HG03457 (cell line): ENCODE data around the gene DGKG.

ENCODE experiments used
- ATAC-seq: cut with Tn5 transposase; IDR thresholded peaks from one replicate; pipeline ENCODE4 v1.9.1; 2021; ENCODE audit warnings: moderate number of reproducible peaks; ENCODE audit not compliant: unreplicated experiment

The DGKG gene

DNA sequence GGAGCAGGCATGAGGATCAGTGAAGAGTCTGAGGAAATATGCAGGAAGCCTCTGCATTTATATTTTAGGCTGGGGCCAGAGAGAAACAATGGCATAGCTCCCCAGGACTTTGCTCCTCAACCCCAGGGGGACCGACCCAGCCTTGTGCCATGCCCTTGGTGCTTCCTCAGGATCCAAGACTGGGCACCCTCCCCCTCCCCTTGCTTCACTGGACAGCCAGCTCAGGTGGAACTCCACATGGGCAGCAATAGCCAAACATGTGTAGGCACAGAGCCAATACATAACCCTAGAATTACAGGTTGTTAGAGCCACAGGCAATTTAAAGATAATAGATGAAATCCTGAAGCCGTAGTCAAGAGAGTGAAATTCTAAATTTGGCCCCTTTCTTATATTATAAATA is 180.1 kb downstream of the DGKG start:
- ATAC-seq, result no peak

DNA sequence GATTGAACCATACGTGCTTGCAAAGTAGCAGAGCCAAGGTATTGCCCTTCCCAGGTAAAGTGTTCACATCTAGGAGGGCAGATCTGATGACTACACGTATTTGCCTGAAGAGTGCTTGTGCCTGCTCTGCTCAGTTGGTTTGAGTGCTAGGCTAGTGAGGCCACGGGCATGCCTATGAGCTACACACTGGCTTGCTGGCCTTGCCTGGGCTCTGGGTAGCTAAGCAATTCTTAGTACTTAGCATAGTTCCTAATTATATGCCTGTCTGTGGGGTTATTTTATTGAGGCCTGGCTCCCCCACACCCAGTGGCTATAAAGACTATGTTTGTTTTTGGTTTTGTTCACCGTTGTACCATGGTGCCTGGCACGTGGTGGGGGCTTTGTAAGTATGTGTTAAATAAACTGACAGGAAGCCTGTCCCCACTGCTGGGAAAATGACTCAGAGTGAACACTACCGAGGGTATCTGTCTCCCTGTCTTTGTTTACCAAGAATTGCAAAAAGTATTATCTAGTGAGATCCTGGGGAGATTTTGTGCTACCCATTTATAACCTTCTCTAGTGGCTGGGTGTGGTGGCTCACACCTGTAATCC is 181.0 kb downstream of the DGKG start:
- no peak for ATAC-seq

DNA sequence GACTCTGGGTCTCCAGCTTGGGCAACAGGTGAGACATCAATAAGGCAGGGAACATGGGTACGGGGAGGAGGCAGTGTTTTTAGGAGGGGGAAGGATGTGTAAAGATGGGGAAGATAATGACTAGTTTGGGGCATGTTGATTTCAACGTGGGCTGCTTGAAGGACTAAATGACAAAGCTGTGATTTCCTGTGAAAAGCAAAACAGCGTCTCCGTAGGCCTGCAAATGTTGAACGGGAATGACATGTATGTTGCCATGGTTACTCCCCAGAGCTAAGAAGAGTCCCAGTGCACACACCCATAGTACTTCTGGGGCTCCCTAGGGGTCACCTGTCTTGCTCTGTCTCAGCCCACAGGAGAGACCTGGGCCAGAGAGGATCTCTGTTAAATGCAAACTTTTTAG is 181.9 kb downstream of the DGKG start:
- ATAC-seq, result no peak

DNA sequence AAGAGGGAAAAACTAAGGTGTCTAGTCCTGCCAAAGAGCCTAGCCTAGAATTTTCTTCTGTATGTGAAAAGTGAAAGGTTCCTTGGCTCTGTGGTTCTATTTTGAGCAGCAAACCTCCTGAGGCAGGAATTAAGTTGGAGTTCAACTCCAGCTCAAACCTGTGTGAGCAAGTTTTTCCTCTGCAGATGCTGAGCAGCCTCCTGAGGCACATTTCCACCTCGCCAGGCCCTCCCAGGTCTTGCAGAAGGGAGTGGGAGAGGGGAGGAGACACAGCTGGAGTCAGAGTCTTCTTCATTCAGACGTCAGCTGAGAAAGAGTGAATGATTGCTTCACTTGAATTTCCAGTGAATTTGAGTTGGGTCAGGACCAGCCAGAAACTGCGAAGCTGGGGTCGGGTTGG is 183.6 kb downstream of the DGKG start:
- ATAC-seq, result no peak

DNA sequence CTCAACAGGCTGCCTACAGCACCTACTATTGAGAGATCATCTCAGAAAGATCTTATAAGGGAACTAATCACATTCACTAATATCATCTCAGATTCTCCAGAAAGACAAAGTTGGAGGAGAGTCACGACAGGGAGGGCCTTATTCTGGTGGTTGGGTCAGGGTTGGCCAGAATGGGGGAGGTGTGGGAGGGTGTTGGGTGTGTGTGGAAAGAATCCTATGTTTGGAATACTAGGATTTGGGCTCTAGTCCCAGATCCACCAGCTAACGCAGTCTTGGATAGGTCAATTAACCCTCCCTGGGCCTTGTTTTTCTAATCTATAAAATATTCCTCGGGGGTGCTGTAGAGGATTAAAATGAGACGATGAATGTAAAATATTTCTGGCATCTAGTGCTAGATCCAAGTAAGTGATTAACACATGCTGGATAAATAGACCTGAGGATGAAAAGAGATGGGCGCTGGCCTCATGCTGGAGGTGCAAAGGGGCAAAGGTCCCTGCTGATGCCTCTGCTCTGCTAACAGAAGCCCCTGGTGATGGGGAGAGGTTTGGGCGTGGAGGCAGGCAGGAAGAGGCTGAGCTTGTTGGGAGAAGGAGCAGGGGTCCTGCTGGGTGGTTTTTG is 185.6 kb downstream of the DGKG start:
- ATAC-seq, result no peak

DNA sequence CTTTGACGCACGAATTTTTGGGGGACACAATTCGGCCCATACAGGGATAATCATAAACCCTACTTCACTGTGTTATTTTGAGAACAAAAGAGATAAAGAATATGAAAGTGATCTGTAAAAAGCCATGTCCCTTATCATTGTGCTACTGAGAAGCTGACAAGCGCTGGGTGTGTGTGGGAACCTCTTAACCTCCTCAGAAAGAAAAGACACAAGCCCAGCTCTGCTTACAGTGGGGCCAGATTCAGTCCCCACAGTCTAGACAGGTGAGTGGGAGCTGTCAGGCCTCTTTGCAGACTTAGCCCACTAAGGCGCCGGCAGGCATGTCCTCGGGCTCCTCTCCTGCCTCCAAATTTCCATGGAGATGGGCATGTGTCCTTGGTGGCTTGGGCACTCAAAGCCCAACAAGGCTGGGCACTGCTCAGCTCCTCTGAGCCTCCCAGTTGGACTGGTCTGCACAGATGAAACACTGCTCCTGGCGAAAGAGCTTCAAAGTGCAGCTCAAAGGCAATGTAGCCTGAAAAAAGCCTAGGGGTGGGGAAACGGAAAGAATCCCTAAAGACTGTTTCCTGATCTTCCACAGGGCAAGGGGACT is 188.7 kb downstream of the DGKG start:
- no peak for ATAC-seq

DNA sequence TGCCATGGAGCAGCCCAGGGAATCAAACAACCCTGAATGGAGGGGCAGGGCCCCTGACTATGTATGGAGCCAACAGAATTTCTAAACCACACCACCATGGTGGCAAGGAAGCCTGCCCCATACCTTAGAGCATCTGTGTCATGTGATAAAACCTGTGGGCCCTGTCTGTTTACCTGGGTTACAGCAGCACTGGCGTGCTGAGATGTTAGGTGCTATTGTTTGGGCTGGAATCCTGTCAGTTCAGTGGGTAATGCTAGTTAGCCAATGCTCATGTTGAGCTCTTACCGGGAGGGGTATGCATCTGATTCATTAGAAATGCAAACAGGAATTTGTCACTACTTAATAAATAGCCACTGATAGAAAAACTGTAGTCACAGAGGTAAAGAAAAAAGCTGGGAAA is 189.7 kb downstream of the DGKG start:
- ATAC-seq, result no peak

DNA sequence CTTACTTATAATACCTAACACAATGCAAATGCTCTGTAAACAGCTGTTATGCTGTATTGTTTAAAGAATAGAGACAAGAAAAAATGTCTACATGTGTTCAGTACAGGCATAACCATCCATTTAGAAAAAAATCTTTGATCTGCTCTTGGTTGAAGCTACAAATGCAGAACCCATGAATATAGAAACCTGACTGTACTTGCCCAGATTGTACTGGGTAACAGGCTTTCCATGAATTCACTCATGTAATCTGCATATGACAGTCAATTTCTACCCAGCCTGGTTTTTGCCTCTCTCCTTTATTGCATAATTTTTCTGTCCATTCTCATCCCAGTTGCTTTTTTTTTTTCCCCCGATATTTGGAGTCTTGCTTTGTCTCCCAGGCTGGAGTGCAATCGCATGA is 190.5 kb downstream of the DGKG start:
- no peak for ATAC-seq

DNA sequence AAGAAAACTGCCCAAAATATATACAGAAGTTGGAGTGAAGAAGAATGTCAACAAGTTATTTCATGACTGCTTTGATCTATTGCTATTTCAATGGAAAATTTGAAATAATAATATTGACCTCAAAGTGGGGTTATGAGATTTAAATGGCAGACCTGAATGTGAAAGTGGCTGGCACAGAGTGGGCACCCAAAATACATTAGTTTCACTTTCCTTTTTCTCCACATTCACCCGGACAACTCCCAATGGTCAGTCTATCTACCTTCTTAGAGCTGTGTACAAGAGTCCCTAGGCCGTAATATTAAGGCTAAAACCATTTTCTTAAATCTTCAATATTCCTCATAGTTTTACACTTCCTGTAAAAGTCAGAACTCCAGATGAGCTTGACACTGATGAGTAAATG is 191.5 kb downstream of the DGKG start:
- no peak for ATAC-seq

DNA sequence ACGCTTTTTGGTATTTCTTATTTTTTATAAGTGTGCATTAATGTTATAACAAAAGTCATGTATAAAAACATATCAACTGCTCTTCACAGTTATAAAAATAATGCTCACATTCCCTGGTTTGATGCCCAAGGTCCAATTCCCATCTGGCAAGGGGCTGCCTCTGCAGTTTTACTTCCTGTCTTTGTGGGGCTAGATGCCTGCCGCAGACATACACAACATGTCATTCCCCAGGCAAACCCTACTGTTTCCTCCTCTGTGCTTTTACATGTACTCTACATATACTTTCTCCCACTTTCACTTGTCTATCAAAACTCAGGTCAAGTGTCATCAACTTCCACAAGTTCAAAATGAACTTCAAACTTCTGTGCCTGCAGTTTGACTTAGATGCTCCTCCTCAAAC is 192.7 kb downstream of the DGKG start:
- no peak for ATAC-seq

DNA sequence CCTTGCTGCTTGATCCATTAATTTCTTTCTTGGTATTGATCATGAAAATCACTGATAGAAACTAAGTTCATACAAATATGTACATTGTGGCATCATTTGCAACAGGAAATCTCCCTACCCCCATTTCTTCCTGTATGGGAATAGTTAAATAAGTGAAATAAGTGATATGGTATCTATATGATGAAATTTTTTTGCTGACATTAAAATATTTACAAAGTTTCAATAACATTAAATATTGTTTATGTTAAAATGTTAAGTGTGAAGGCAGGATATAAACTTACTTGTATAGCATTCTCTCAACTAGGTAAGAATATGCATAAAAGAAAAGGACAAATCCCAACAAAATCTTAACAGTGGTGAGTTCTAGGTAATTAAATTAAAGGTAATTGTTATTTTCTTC is 193.1 kb downstream of the DGKG start:
- no peak for ATAC-seq

DNA sequence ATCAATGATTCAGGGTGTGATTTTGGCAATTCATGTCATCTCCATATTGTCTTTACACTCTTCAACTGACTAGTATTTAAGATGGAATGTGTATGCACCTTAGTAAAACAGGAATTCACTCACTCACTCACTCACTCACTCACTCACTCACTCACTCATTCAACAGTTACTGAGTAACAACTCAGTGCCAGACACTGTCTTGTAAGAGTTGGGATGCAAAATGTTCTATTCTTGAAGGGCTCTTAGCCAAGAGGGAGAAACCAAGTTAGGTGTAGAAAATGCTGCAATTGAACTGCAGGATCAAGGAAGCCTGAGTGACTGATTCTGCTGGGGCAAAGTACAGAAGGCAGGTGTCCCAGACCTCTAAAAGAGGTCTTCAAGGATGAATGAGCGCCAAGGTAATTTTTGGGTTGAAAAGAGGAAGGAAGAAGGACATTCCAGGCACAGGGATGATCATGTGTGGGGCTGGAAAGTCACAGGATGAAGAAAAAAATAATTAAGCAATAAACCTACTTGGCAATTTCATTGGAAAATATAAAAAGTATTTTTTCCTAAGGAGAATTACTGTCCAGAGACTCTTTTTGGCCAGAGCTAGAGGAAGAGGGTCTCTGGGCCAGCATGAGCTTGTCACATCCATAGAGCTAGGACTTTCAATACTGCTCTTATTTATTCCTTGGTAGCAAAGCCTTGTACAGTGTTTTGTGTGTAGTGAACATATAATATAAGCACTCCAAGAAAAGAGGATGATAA is 194.2 kb downstream of the DGKG start:
- ATAC-seq, result no peak

DNA sequence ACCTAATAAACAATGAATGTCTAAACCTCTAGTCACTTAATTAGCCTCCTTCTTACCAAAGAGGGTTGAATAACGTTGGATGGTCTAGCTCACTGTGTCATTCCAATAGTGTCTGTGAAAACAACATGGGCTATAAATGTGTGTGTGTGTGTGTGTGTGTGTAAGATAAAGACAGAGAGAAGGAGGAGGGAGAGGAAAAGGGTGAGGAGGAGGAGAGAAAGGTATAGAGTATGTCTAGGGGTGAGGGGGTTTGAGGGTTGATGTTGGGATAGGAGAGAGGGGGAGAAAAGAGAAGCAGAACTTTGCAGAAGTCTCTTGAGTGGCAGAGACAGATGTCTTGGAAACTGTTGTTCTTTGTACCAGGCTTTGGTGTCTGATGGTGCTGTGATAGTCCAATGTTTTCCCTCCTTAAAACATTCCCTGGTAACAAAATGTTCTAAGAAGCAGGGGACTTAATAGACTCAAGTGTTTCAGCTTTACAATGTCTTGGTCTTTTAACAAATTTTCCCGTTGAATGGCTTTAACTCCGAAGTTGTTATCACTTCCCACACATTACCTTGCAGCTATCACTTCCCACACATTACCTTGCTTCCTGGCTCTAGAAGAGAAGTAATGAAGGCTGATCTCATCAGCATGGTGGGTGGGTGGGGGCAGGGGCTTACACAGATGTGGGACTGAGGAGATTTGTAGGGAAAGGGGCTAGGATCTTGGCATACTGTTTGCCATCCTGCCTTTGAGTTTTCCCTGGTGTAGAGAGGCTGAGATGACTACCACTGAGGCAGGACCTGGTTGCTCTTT is 195.3 kb downstream of the DGKG start:
- no peak for ATAC-seq

DNA sequence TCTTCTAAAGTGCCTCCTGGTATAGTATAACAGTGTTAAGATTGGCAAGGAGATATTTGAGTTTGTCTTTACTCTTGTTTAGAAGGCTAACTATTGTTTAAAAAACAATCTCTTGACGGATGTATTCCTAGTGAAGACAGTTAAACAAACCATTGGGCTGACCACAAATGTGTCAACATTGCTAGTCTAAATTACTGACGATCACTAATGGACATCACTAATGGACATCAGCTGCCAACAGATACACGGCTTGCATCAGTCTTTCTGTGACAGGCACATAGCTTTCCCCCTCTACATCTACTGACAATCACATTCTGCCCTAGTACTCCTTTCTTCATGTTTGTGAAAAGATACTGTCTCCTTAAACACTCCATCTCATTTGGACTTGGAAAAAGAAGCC is 196.0 kb downstream of the DGKG start:
- ATAC-seq, result no peak

DNA sequence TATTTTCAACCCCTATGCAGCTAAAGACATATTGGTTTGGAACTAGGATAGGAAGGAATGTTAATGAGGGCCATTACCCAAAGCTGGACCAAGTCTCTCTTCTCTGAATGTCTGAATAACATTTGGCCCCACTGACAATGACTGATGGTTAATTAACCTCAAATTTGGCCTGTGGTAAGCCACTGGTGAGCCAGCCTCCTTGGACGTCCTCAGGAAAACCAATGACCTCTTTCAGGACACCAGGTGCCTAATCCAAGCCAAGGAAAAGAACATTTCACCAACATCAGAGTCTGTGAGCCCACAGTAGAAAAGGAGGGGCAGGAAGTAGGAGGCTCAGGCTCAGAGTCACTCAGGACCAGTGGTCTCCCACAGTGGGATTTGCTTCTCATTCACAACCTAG is 196.7 kb downstream of the DGKG start:
- ATAC-seq, result no peak

DNA sequence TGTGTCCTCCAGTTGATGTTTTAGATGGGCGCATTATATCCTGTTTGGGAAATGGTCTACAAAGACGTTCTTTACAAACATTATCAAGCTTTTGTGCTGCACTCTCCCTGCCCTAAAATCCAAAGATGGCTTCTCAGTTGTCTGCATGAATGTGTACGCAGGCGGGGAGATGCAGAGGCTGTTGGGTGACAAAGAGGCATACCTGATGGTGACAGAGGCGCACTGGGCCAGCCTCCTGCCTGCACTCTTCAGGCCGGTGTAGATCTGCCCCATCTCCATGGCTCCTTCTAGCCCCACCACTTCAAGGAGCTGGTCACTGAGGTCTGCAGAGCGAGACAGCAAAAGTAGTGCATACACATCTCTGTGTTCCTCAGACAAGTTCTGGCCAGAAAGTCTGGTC is 197.3 kb downstream of the DGKG start:
- ATAC-seq, result no peak

DNA sequence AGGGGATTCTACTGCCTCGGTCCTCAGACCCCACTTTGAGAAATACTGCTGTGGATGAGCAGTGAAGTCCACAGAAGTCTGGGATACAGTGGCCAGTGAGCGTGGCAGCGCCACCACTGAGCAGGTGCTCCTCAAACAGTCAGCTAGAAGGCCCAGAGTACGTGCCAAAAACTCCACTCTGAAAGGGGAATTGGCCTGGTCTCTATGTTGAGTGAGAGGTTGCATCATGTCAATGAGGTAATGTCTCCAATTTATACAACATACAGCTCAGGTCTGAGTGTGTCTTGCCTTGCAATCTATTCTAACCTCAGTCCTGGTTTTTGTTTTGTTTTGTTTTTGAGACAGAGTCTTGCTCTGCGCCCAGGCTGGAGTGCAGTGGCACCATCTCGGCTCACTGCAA is 199.8 kb downstream of the DGKG start:
- no peak for ATAC-seq

DNA sequence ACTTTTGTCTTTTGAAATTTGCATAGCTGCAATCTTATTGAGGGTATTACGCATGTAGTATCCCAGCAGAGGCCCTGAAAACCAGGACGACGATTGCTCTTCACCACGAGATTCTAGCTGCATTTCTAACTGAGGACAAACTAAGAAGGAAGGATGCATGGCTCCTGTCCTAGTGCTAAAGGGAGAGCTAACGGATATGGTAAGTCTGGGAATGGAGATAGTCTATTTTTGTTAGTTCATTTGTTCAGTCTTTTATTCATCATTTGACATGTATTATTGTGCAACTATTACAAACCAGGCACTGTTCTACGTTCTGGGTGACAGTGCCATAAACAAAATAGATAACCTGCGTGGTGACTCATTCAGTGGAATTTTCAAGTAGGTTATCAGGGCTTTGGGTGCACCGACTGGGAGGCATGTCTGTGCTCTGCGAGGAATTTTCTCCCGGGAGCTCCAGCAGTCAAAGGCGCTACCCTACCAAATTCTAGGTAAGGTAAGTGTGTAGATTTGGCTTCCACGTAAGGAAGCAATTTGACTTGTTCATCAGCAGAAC is 201.3 kb downstream of the DGKG start:
- ATAC-seq, result no peak

DNA sequence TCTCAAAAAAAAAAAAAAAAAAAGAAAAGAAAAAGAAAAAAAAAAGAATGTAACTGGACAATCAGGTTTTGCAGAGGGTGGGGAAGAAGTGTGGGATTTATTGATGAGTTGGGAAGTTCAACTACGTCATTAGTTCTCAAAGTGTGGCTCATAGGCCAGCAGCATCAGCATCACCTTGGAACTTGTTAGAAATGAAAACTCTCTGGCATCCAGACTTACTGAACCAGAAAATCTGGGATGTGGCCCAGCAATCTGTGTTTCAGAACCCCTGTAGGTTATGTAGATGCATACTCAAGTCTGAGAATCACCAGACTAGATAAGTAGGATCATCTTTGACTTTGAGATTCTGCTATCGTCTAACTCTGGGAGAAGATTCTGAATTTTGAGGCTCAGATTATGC is 207.4 kb downstream of the DGKG start:
- no peak for ATAC-seq

DNA sequence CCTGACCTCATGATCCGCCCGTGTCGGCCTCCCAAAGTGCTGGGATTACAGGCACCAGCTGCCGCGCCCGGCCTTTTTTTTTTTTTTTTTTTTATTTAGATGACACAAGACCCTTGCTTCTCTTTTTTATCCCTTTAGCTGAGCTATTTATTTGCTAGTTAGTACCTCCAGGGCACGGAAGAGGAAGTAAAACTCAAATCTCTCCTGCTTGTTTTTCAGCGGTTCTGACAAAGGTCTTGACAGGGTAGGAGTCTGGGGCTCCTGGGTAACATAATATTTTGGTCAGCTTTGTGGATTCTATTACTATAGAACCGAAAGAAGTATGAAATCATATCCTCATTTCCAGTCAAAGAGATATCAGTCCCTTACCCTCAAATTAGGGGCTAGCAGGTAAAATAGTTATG is 209.1 kb downstream of the DGKG start:
- peak; percentile 71 for ATAC-seq

DNA sequence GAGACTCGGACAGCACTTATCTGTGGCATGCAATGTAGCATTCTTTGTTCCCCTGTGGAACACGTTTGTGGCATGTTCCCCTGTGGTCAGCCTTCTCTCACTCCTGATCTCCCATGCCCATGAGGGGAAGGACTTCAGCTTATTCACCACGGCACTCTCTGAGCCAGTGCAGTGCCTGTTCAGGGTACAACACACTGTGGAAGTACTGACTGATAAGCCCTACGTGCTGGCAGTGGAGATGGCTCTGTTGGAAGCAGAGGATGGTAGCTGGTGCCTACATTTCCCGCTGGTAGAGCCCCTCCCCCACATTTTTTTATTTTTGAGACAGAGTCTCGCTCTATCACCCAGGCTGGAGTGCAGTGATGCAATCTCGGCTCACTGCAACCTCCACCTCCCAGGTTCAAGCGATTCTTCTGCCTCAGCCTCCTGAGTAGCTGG is 209.7 kb downstream of the DGKG start:
- ATAC-seq, result no peak
